ENCODE measurements around the gene MORC2. TPM values are rescaled to one million over a fixed set of nuclear protein-coding genes. Genes with fewer than 3 reads are reported as not detected.

Gene MORC2
- total RNA-seq, 2 experiments from 2014 or later: 27.1 to 27.9 TPM

- H3K4me3 ChIP-seq (ENCODE audit: low read length): no peak overlapping the region
- CTCF ChIA-PET: interaction anchor here (3.2 kb wide), 1 partner anchor 139 kb away, joined by 14 read pairs; no protein-coding TSS in a partner anchor
- DNase-seq (no peak), ATAC-seq (ENCODE audit: poor library complexity) (no peak)
- intact Hi-C loops (cut with DNase I, micrococcal nuclease): loop anchor here (2.0 to 10.0 kb wide), 3 partner anchors 208 to 286 kb away; no protein-coding TSS in a partner anchor
- H3K9me3 ChIP-seq (ENCODE audit: control insufficient read depth in 1 of 2, insufficient read depth in 1 of 2, low read length in 2 of 2): no peaks in the 10 kb centered on the region
- H3K4me3 Mint-ChIP-seq: no peak overlapping the region
- H3K27ac Mint-ChIP-seq: no peak overlapping the region
- H3K4me1 ChIP-seq (ENCODE audit: insufficient read depth, low read length): peaks cover 43% of the 10 kb centered on the region
- H3K36me3 Mint-ChIP-seq (ENCODE audit: low read depth): peaks cover 73% of the 10 kb centered on the region
- no peaks in the 10 kb centered on the region for H3K27me3 Mint-ChIP-seq
- H3K27me3 ChIP-seq (ENCODE audit: control insufficient read depth in 1 of 2, insufficient read depth in 2 of 2, low read length in 2 of 2): no peaks in the 10 kb centered on the region
- peaks cover 64% of the 10 kb centered on the region for H3K36me3 ChIP-seq (ENCODE audit: insufficient read depth, low read length)
- peaks cover 63% of the 10 kb centered on the region for H3K4me1 Mint-ChIP-seq (ENCODE audit: low read depth)
- POLR2A ChIA-PET: interaction anchor here (1.6 to 2.4 kb wide), 2 partner anchors 22 to 139 kb away, joined by 9 to 12 read pairs; partner anchors contain the start of genes MORC2 and TUG1
- TF ChIP-seq, protein P1, sequence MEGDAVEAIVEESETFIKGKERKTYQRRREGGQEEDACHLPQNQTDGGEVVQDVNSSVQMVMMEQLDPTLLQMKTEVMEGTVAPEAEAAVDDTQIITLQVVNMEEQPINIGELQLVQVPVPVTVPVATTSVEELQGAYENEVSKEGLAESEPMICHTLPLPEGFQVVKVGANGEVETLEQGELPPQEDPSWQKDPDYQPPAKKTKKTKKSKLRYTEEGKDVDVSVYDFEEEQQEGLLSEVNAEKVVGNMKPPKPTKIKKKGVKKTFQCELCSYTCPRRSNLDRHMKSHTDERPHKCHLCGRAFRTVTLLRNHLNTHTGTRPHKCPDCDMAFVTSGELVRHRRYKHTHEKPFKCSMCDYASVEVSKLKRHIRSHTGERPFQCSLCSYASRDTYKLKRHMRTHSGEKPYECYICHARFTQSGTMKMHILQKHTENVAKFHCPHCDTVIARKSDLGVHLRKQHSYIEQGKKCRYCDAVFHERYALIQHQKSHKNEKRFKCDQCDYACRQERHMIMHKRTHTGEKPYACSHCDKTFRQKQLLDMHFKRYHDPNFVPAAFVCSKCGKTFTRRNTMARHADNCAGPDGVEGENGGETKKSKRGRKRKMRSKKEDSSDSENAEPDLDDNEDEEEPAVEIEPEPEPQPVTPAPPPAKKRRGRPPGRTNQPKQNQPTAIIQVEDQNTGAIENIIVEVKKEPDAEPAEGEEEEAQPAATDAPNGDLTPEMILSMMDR (IDR thresholded peaks at IDR 0.05): no peak
- no peak overlapping the region for H3K27ac ChIP-seq (ENCODE audit: low read depth in 1 of 2, low read length in 2 of 2)
- no peaks in the 10 kb centered on the region for H3K9me3 Mint-ChIP-seq
These were observed 22.2 kb downstream of the MORC2 start for GRCh38 chr22:30946354-30946753.

DNA sequence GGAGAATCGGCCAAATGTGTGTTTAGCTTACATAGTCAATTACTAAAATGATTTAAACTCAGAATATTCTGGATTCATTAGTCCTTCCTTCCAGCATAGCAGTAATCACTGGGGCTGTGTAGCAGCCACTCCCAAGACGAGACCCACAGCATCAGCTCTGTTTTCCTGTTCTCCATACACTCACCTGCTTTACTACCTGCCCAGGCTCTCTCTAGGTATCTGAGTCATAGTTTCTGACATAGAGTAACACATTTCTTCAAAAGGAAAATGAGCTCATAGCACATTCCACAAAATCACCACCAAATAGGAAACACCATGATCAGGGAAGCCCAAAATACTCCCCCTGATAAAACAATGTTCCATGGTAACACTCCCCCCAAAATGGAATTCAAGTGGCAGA is 22.9 kb downstream of the MORC2 start:
- peaks cover 73% of the 10 kb centered on the region for H3K36me3 Mint-ChIP-seq (ENCODE audit: low read depth)
- TF ChIP-seq, protein P1 (IDR thresholded peaks at IDR 0.05): no peak
- peak overlapping the region; percentile 6 for H3K4me3 Mint-ChIP-seq
- H3K9me3 Mint-ChIP-seq: no peaks in the 10 kb centered on the region
- ATAC-seq (ENCODE audit: poor library complexity) (no peak), DNase-seq (no peak)
- Histone ChIP-seq H3K9me3 (ENCODE audit: control insufficient read depth in 1 of 2, insufficient read depth in 1 of 2, low read length in 2 of 2) (no peaks in the 10 kb centered on the region), H3K4me3 (ENCODE audit: low read length) (no peak overlapping the region), H3K36me3 (ENCODE audit: insufficient read depth, low read length) (peaks cover 63% of the 10 kb centered on the region), H3K4me1 (ENCODE audit: insufficient read depth, low read length) (peaks cover 44% of the 10 kb centered on the region), H3K27ac (ENCODE audit: low read depth in 1 of 2, low read length in 2 of 2) (no peak overlapping the region), H3K27me3 (ENCODE audit: control insufficient read depth in 1 of 2, insufficient read depth in 2 of 2, low read length in 2 of 2) (no peaks in the 10 kb centered on the region)
- CTCF ChIA-PET: interaction anchor here (3.2 kb wide), 1 partner anchor 139 kb away, joined by 14 read pairs; no protein-coding TSS in a partner anchor
- H3K27ac Mint-ChIP-seq: no peak overlapping the region
- POLR2A ChIA-PET: interaction anchor here (2.4 to 7.2 kb wide), 2 partner anchors 23 to 139 kb away, joined by 9 to 104 read pairs; partner anchors contain the start of genes MORC2 and TUG1
- no peaks in the 10 kb centered on the region for H3K27me3 Mint-ChIP-seq
- peaks cover 63% of the 10 kb centered on the region for H3K4me1 Mint-ChIP-seq (ENCODE audit: low read depth)
- intact Hi-C loops (cut with DNase I, micrococcal nuclease): loop anchor here (2.0 to 10.0 kb wide), 3 partner anchors 209 to 287 kb away; no protein-coding TSS in a partner anchor

- intact Hi-C loops (cut with DNase I, micrococcal nuclease): loop anchor here (5.0 to 10.0 kb wide), 2 partner anchors 210 to 287 kb away; no protein-coding TSS in a partner anchor
These were observed 23.6 kb downstream of the MORC2 start for GRCh38 chr22:30944986-30945385.

More at GRCh38 chr22:30944986-30945385, 23.6 kb downstream of the MORC2 start:
- Mint-ChIP-seq H3K4me3 (no peak overlapping the region), H3K4me1 (ENCODE audit: low read depth) (peaks cover 66% of the 10 kb centered on the region), H3K27ac (peak overlapping the region; percentile 24), H3K27me3 (no peaks in the 10 kb centered on the region), H3K9me3 (no peaks in the 10 kb centered on the region), H3K36me3 (ENCODE audit: low read depth) (peaks cover 73% of the 10 kb centered on the region)
- no peak for ATAC-seq (ENCODE audit: poor library complexity)
- CTCF ChIA-PET: interaction anchor here (3.2 kb wide), 1 partner anchor 140 kb away, joined by 14 read pairs; no protein-coding TSS in a partner anchor
- TF ChIP-seq, protein P1 (IDR thresholded peaks at IDR 0.05): no peak
- POLR2A ChIA-PET: interaction anchor here (2.4 to 7.2 kb wide), 2 partner anchors 24 to 140 kb away, joined by 9 to 104 read pairs; partner anchors contain the start of genes MORC2 and TUG1
- Histone ChIP-seq H3K27ac (ENCODE audit: low read depth in 1 of 2, low read length in 2 of 2) (no peak overlapping the region), H3K4me1 (ENCODE audit: insufficient read depth, low read length) (peaks cover 51% of the 10 kb centered on the region), H3K27me3 (ENCODE audit: control insufficient read depth in 1 of 2, insufficient read depth in 2 of 2, low read length in 2 of 2) (no peaks in the 10 kb centered on the region), H3K4me3 (ENCODE audit: low read length) (no peak overlapping the region), H3K9me3 (ENCODE audit: control insufficient read depth in 1 of 2, insufficient read depth in 1 of 2, low read length in 2 of 2) (no peaks in the 10 kb centered on the region), H3K36me3 (ENCODE audit: insufficient read depth, low read length) (peaks cover 58% of the 10 kb centered on the region)
- no peak for DNase-seq
